ENCODE results near the gene RXRB.

RXRB gene

GRCh38 chr6:33211666-33212422 lies 11.4 kb upstream of the RXRB start:
- ATAC-seq (no peak), DNase-seq (no peak)

GRCh38 chr6:33211136-33211535 lies 10.7 kb upstream of the RXRB start:
- DNase-seq (no peak), ATAC-seq (no peak)

- no peak for ATAC-seq
- no peak for DNase-seq
Measured at GRCh38 chr6:33209856-33210255, 9.4 kb upstream of the RXRB start.

- peak; percentile 11 for ATAC-seq
- DNase-seq, result peak; percentile 90
Measured at GRCh38 chr6:33208091-33208967, 7.9 kb upstream of the RXRB start, which contains the start of gene RING1. TSS of gene RING1 (plus strand) at chr6:33208500. CDS start at chr6:33208823, 323 bp downstream.

GRCh38 chr6:33207552-33208090 lies 7.2 kb upstream of the RXRB start:
- ATAC-seq, result no peak
- peak; percentile 47 for DNase-seq

GRCh38 chr6:33206864-33207551 lies 6.5 kb upstream of the RXRB start:
- DNase-seq (no peak), ATAC-seq (no peak)

GRCh38 chr6:33206027-33206863 lies 5.8 kb upstream of the RXRB start:
- ATAC-seq, result no peak
- DNase-seq, result peak; percentile 35

GRCh38 chr6:33205191-33206026 lies 4.9 kb upstream of the RXRB start:
- peak; percentile 75 for ATAC-seq

GRCh38 chr6:33204415-33205190 lies 4.1 kb upstream of the RXRB start, which contains the start of gene HSD17B8:
TSS of gene HSD17B8 (plus strand) at chr6:33204655. CDS start at chr6:33204669, 14 bp downstream.
- ATAC-seq (peak; percentile 45), DNase-seq (peak; percentile 98)

More at GRCh38 chr6:33205191-33206026, 4.9 kb upstream of the RXRB start:
- peak; percentile 71 for DNase-seq

GRCh38 chr6:33204165-33204414 lies 3.6 kb upstream of the RXRB start:
- DNase-seq (no peak), ATAC-seq (no peak)

GRCh38 chr6:33203443-33204164 lies 3.1 kb upstream of the RXRB start:
- DNase-seq, result no peak
- no peak for ATAC-seq

- DNase-seq, result no peak
- no peak for ATAC-seq
Measured at GRCh38 chr6:33202799-33203198, 2.3 kb upstream of the RXRB start.

GRCh38 chr6:33201935-33202334 lies 1.5 kb upstream of the RXRB start:
- no peak for ATAC-seq
- no peak for DNase-seq

- no peak for DNase-seq
- no peak for ATAC-seq
Measured at GRCh38 chr6:33201147-33201545, 681 bp upstream of the RXRB start.

GRCh38 chr6:33199687-33200218 lies 712 bp downstream of the RXRB start:
- peak; percentile 38 for ATAC-seq
- peak; percentile 79 for DNase-seq

- no peak for ATAC-seq
- no peak for DNase-seq
Measured at GRCh38 chr6:33198853-33199436, 1.5 kb downstream of the RXRB start.

- DNase-seq (no peak), ATAC-seq (no peak)
Measured at GRCh38 chr6:33198159-33198852, 2.2 kb downstream of the RXRB start.

Measured in stimulated activated naive CD8-positive, alpha-beta T cell treated with anti-CD3 and anti-CD28 coated beads, Interleukin-15, Interleukin-2, amounts not matched to agents 100 U/mL and 50 U/mL, for 24 hours (primary cell).